HG03442 (cell line): ENCODE data around the gene ASL.
"Not testable (repeated sequence)": the region's sequence is repeated elsewhere in the genome, so short reads cannot be mapped to it uniquely, and the experiment has no call there.

Experiments
- ATAC-seq: cut with Tn5 transposase; IDR thresholded peaks from one replicate; pipeline ENCODE4 v1.9.1; 2021; ENCODE audit warnings: mild to moderate bottlenecking, moderate library complexity; ENCODE audit not compliant: unreplicated experiment

ASL gene

DNA sequence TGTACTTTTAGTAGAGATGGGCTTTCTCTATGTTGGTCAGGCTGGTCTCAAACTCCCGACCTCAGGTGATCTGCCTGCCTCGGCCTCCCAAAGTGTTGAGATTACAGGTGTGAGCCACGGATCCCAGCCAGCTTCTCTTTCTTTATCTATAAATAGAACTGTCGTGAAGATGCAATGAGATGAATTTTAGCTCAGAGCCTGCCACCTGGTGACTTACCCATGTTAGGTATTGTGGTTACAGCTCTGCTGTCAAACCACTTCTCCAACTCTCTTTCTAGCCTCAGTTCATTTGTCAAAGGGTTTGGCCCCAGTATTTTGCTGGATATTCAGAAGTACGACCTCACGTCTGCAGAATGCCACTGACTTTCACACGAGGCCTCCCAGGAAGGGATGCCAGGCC is 3.4 kb upstream of the ASL start:
- ATAC-seq = not testable (repeated sequence)

DNA sequence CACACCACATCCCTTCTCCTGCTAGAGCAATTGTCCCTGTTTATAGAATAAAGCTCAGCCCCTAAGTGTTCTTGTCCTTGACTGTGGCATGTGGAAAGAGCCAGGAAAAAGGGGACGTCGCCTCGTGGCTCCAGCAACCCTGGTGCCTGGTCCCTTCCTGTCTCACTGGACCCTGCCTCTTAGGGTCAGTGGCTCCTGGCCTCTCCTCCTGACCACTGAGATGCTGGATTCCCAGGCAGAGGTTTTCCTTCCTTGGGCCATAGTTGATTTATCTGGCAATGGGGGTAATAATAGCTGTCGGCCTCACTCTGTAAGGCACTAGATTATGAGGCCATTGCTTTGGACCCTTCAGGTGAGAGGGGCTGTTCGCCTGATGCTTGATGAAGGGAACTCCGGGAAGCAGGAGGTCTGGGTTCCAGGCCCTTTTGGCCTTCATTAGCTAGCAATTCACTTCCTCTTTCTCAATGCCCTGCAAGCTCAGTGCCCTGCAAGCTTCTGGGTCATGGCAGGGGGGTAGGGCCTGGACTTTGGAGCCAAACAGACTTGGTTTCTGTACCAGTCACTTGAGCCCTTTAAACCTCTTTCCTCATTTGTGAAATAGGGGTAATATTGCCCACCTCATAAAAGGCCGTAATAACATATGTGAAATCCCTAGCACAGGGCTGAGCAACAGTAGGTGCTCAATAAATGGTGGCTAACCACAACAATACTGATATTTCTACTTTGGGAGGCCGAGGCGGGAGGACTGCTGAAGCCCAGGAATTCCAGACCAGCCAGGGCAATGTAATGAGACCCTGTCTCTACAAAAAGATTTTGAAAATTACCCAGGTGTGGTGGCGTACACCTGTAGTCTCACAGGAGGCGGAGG is 1.1 kb downstream of the ASL start:
- ATAC-seq = no peak

DNA sequence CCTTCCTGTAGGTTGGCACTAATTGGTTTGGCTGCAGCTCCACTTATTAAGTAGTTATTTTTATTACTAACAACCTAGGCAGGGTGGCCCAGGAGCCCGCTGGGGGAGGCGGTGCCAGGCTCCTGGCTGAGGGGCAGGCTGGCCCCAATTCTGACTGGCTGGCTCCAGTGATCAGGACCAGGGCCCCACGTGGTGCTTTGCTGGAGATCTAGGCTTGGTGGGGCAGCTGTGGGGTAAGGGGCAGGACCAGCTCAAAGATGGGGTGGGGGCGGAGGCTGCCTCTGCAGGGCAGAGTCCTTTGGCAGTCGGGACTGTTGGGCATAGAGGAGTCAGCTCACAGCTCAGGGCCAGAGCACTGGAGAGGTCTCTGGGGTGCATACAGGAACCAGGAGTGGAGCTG is 2.4 kb downstream of the ASL start:
- no peak for ATAC-seq

DNA sequence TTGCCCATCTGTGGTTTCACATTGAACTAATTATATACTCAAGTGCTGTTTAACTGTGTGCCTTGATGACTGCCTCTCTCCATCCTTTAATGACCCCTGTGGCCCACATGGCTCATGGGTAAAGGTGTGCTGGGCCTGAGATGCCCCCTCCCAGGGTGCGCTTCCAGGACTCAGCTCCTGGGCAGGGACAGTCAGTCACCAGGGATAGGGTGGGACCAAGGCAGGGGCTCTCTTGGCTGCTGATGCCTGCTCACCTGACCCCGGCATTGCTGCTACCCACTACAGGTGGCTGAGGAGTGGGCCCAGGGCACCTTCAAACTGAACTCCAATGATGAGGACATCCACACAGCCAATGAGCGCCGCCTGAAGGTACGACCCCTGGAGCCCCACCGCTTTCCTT is 6.5 kb downstream of the ASL start:
- no peak for ATAC-seq

DNA sequence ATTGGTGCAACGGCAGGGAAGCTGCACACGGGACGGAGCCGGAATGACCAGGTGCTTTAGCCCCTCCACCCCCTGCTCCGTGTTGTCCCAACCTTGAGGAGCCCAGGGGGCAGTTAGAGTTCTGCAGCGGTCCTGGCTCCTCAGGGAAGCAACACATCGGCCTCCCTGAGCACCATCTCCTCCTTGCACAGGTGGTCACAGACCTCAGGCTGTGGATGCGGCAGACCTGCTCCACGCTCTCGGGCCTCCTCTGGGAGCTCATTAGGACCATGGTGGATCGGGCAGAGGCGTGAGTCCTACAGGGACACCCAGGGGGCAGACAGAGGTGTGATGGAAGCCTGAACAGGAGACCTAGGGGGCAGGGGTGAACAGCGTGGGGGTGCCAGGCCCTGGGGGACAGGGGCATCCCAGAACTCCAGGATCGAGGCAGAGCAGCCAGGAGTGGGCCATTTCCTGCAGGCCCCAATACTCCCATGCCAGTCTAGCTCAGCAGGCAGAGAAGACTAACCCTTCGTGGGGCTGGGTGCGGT is 7.3 kb downstream of the ASL start:
- no peak for ATAC-seq

DNA sequence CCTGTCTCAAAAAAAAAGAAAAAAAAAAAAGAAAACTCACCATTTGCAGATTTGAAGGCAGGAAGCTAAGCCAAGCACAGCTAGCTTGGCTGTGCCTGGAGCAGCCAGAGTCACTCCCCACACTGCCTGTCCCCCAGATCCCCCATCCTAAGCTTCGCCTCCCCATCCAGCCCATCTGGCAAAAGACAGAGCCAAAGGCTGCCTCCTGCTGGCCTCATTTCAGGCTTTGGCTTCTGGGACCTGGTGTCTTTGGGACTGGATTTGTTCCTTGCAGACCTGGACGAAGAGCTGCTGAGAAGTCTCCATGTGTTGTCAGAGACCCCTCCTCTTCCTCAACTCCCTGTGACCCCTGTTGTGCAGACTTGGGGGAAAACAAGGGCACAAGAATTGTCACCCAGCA is 8.1 kb downstream of the ASL start:
- no peak for ATAC-seq

DNA sequence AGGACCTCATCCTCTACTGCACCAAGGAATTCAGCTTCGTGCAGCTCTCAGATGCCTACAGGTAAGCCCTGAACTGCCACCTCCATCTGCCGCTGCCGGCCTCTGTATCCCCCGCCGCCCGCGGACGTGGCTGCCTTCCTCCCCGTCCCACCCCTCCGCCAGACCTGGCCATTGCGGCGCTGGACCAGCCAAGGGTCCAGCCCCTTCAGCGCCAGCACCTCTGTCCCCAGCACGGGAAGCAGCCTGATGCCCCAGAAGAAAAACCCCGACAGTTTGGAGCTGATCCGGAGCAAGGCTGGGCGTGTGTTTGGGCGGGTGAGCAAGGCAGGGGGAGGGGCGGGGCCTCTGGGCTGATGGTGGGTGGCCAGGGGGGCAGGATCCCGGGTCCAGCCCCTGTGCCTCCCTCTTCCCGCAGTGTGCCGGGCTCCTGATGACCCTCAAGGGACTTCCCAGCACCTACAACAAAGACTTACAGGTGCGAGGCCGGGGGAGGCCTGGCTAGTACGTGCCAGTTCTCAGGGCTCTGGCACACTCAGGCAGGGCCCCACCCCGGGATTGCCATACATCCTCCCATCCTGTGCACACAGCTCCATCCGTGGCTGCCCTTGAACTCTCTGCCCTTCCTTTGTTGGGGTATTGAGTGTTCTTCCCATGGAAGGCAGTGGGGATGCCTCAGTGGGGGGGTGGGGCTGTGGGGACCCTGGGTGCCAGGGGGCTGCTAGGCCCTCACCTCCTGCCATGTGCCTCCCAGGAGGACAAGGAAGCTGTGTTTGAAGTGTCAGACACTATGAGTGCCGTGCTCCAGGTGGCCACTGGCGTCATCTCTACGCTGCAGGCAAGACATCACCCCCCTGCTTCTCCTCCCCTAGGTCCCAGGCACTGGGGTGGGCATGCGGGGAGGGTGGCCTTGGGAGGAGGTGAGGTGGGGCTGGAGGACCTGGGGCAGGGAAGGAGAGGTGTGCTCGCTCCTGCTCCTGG is 13.5 kb downstream of the ASL start:
- no peak for ATAC-seq

DNA sequence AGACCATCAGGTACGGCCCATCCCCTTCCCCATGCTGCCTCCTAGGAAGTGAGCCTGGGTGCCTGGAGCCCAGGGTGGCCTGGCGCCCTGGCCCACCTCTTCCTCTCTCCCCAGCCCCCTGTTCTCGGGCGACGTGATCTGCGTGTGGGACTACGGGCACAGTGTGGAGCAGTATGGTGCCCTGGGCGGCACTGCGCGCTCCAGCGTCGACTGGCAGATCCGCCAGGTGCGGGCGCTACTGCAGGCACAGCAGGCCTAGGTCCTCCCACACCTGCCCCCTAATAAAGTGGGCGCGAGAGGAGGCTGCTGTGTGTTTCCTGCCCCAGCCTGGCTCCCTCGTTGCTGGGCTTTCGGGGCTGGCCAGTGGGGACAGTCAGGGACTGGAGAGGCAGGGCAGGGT is 17.0 kb downstream of the ASL start:
- ATAC-seq = no peak

DNA sequence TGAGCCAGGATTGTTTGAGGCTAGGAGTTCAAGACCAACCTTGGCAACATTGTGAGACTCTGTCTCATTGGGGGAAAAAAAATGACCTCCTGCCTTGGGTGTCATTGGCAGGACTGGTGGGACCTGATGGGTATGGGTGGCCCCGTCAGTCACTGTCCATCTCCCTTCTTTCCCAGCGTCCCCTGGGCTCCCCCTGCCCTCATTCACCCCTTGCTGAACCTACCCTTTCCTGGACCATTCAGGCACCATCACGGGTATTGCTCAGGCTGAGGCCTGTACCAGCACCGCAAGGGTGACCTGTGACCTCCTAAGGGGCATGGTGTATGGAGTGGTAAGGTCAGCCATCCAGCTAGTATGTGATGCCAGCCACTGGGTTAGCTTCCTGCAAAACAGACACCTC is 19.4 kb downstream of the ASL start:
- no peak for ATAC-seq

DNA sequence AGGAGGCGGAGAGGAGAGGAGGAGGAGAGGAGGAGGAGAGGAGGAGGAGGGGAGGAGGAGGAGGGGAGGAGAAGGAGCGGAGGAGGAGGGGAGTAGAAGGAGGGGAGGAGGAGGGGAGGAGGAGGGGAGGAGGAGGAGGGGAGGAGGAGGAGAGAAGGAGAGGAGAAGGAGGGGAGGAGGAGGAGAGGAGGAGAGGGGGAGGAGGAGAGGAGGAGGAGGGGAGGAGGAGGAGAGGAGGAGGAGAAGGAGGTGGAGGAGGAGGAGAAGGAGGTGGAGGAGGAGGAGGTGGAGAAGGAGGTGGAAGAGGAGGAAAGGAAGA is 23.6 kb downstream of the ASL start:
- no peak for ATAC-seq

DNA sequence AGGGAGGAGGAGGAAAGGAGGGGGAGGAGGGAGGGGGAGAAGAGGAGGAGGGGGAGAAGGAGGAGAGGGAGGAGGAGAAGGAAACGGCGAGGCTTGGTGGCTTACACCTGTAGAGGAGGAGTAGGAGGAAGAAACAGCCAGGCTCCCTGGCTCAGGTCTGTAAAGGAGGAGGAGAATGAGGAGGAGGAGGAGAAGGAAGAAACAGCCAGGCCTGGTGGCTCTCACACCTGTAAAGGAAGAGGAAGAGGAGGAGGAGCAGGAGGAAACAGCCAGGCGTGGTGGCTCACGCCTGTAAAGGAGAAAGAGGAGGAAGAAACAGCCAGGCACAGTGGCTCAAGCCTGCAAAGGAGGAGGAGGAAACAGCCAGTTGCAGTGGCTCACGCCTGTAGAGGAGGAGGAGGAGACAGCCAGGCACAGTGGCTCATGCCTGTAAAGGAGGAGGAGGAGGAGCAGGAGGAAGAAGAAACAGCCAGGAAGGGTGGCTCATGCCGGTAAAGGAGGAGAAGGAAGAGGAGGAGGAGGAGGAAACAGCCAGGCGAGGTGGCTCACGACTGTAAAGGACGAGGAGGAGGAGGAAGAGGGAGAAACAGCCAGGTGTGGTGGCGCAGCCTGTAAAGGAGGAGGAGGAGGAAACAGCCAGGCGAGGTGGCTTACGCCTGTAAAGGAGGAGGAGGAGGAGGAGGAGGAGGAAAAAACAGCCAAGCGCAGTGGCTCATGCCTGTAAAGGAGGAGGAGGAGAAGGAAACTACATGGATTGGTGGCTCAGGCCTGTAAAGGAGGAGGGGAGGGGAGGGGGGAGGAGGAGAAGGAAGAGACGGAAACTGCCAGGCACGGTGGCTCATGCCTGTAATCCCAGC is 24.2 kb downstream of the ASL start:
- peak; percentile 59 for ATAC-seq

DNA sequence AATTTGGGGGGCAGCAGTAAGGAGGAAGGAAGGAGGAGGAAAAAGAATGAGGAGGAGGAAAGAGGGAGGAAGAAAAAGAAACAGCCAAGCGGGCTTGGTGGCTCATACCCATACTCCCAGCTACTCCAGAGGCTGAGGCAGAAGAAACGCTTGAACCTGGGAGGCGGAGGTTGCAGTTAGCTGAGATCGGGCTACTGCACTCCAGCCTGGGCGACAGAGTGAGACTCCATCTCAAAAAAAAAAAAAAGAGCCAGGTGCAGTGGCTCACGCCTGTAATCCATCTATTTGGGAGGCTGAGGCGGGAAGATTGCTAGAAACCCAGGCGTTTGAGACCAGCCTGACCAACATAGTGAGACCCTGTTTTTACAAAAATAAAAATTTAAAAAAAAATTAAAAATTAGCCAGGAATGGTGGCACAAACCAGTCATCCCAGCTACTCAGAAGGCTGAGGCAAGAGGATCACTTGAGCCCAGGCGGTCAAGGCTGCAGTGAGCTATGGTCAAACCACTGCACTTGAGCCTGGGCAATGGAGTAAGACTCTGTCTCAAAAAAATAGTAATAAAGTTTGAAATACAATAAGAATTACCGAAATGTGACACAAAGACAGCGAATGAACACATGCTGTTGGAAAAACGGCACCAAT is 24.9 kb downstream of the ASL start:
- no peak for ATAC-seq

DNA sequence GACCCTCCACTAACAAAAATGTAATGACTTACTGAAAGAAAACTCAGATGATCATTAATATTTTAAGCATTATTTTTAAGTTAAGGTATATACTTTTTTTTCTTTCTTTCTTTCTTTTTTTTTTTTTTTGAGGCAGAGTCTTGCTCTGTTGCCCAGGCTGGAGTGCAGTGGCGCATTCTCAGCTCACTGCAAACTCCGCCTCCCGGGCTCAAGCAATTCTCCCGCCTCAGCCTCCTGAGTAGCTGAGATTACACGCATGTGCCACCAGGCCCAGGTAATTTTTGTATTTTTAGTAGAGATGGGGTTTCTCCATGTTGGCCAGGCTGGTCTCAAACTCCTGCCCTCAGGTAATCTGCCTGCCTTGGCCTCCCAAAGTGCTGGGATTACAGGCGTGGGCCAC is 26.5 kb downstream of the ASL start:
- not testable (repeated sequence) for ATAC-seq

DNA sequence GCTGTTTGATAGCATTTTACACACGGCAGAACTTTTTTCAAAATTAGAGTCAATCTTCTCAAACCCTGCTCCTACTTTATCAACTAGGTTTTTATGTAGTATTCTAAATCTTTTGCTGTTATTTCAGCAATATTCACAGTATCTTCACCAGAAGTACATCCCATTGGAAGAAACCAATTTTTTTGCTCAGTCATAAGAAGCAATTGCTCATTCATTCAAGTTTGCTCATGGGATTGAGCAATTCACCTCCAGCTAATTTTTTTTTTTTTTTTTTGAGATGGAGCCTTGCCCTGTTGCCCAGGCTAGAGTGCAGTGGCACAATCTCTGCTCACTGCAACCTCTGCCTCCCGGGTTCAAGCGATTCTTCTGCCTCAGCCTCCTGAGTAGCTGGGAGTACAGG is 28.4 kb downstream of the ASL start:
- not testable (repeated sequence) for ATAC-seq

DNA sequence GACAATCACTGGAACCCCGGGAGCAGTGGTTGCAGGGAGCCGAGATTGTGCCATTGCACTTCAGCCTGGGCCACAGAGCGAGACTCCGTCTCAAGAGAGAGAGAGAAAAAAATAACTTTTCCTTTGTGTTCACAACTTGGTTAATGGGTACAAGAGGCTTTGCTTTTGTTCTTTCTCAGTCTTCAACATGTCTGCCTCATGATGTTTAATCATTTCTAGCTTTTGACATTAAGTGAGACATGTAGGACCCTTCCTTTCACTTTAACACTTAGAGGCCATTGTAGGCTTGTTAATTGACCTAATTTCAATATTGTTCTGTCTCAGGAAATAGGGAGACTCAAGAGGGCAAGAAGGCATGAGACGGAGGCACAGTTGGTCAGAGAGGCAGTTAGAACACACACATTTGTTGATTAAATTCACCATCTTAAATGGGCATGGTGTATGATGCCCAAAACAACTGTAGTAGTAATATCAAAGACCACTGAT is 29.7 kb downstream of the ASL start:
- no peak for ATAC-seq

DNA sequence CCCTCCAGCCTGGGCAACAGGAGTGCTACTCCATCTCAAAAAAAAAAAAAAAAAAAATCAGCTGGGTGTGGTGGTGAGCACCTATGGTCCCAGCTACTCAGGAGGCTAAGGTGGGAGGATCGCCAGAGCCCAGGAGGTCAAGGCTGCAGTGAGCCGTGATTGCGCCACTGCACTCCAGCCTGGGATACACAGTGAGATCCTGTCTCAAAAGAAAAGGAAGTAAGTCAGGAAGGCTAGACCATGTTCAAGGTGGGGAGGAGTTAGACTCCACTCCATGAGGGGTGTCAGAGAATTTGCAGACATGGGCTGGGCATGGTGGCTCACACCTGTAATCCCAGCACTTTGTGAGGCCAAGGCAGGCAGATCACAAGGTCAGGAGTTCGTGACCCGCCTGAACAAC is 32.8 kb downstream of the ASL start:
- ATAC-seq = not testable (repeated sequence)

DNA sequence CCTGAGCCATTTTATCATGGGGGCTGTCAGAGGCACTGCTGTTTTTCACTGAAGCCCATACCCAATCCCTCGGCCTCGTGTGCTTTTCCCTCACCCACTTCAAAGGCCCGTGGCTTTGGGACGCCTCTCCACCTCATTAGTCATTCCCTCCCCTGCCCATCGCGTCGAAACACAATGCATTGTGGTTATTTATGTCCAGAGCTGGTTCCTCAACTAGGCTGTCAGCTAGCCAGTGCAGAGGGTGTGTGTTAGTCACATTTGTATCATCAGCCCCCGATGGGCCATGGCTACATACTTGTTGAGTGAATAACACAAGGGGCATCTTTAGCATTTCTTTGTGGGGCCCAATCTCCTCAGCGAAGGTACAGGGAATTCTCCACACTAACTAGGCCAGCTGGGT is 35.2 kb downstream of the ASL start:
- ATAC-seq = no peak

DNA sequence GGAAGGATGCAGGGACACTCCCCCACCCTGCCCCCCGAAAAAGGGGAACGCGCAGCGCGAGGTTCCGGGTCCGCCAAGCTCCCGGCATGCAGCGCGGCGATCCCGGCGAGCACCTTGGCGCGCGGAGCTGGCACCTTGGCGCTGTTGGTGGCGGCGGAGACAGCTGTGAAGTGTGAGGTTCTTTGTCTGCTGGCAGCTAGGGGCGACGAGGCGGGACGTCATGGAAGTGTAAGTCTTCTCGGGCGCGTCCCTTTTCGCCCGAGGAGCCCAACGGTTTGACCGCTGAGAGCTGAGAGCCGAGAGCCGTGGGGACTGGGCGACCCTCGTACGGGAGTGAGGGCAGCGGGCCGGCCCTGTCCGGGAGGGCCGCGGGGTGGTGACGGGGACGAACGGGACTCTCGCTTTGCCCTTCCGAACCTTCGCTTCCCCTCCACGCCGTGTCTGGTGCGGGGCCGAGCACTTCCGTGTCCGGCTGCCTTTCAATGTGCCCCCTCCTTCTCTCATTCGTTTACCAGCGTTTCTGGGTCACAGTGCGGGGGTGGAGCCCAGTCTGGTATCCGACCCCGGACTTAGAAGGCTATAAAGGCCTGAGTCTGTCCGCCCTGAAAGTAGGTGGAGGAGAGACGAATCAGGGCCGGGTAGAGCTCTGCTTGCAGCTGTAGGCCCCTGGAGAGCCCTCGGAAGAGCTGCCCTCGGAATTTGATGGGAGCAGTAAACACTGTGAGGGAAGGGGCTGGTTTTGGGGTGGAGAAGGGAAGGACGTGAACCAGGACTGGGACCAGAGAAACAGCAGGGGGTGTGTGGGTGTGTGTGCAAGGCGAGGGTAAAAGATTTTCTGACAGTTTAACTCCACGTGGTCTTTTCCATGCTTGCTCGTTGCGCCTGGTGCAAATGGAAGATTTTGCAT is 39.4 kb downstream of the ASL start, which contains the start of gene CRCP:
Gene CRCP (plus strand): TSS at position 105 of the 907 bp plus-strand sequence. CDS start 116 bp downstream, at position 221.
- peak; percentile 80 for ATAC-seq
